ENCODE data around the gene NCAM1.

DNA sequence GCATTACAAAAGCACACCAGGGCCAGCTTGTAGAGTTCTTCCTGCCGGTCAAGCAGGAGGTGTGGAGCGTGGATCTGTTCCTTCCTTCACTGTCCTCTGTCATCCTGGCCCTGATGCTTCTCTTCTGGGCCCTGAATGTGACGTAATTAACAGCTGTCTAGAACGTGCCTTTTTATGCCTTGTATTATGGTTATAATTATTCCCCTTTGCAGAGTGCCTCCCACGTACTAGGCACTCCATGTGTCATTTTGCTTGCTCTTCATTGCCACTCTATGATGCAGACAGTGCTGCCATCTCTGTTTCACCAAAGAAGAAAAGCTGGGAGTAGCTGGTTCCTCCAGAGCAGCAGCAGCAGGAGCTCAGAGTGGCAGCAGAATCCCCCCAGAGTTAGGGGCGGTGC is 221.1 kb downstream of the NCAM1 start:
- TF ChIP-seq, protein P1, sequence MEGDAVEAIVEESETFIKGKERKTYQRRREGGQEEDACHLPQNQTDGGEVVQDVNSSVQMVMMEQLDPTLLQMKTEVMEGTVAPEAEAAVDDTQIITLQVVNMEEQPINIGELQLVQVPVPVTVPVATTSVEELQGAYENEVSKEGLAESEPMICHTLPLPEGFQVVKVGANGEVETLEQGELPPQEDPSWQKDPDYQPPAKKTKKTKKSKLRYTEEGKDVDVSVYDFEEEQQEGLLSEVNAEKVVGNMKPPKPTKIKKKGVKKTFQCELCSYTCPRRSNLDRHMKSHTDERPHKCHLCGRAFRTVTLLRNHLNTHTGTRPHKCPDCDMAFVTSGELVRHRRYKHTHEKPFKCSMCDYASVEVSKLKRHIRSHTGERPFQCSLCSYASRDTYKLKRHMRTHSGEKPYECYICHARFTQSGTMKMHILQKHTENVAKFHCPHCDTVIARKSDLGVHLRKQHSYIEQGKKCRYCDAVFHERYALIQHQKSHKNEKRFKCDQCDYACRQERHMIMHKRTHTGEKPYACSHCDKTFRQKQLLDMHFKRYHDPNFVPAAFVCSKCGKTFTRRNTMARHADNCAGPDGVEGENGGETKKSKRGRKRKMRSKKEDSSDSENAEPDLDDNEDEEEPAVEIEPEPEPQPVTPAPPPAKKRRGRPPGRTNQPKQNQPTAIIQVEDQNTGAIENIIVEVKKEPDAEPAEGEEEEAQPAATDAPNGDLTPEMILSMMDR (IDR thresholded peaks at IDR 0.05) = no peak
- no peak for TF ChIP-seq POLR2A (IDR thresholded peaks at IDR 0.05)

Data from thyroid gland (tissue), 4 donors.